GM10248 (cell line): ENCODE results near the gene IDH3A.
A peak's percentile ranks its signal among the peaks of the same experiment; 100 is the strongest.

Experiments
- CTCF ChIA-PET: fragments of 300-600 bp; sonication (Branson Sonifier 250); formaldehyde crosslinking; extraction: SDS; loops from one replicate; lab custom pipeline; 2021; ENCODE audit warnings: antibody characterized with exemption; lab: Yijun Ruan, JAX
- POLR2A ChIA-PET: fragments of 350-650 bp; sonication (Branson Sonifier 250); formaldehyde crosslinking; extraction: SDS; loops from one replicate; lab custom pipeline; 2020; ENCODE audit warnings: antibody characterized with exemption; lab: Yijun Ruan, JAX
- DNase-seq: peaks from one replicate; pipeline ENCODE4 v3.0.0; 2012; ENCODE audit errors: extremely low spot score
- TF ChIP-seq, protein P1 (sequence below): IDR thresholded peaks from 2 replicates; pipeline ENCODE4 v1.5.1; 2012; ENCODE audit warnings: mild to moderate bottlenecking, low read depth; ENCODE audit errors: extremely low read depth, missing control alignments, control extremely low read depth

The IDH3A gene

DNA sequence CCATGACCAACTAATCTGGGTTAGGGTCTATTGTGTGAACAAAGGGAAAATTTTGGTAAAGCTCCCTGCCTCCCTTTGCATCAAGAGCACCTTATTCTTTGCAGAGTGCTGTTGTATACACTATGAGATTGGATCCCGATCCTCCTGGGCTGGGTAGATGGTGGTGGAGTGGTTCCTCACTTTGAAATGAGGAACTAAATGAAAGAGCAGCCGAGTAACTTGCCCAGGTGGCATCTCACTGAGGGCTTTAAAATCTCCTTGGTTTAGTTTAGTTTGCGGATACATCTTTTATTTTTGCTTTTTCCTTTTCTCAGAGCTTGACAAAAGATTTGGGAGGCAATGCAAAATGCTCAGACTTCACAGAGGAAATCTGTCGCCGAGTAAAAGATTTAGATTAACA, 19.4 kb downstream of the IDH3A start:
- CTCF ChIA-PET = interaction anchor here (1.0 to 6.9 kb wide), 5 partner anchors 9 to 258 kb away, joined by 3 to 45 read pairs (median 9); partner anchors contain the start of gene CIB2
- TF ChIP-seq, protein P1, sequence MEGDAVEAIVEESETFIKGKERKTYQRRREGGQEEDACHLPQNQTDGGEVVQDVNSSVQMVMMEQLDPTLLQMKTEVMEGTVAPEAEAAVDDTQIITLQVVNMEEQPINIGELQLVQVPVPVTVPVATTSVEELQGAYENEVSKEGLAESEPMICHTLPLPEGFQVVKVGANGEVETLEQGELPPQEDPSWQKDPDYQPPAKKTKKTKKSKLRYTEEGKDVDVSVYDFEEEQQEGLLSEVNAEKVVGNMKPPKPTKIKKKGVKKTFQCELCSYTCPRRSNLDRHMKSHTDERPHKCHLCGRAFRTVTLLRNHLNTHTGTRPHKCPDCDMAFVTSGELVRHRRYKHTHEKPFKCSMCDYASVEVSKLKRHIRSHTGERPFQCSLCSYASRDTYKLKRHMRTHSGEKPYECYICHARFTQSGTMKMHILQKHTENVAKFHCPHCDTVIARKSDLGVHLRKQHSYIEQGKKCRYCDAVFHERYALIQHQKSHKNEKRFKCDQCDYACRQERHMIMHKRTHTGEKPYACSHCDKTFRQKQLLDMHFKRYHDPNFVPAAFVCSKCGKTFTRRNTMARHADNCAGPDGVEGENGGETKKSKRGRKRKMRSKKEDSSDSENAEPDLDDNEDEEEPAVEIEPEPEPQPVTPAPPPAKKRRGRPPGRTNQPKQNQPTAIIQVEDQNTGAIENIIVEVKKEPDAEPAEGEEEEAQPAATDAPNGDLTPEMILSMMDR = no peak
- POLR2A ChIA-PET = no interaction called here
- no peak for DNase-seq

DNA sequence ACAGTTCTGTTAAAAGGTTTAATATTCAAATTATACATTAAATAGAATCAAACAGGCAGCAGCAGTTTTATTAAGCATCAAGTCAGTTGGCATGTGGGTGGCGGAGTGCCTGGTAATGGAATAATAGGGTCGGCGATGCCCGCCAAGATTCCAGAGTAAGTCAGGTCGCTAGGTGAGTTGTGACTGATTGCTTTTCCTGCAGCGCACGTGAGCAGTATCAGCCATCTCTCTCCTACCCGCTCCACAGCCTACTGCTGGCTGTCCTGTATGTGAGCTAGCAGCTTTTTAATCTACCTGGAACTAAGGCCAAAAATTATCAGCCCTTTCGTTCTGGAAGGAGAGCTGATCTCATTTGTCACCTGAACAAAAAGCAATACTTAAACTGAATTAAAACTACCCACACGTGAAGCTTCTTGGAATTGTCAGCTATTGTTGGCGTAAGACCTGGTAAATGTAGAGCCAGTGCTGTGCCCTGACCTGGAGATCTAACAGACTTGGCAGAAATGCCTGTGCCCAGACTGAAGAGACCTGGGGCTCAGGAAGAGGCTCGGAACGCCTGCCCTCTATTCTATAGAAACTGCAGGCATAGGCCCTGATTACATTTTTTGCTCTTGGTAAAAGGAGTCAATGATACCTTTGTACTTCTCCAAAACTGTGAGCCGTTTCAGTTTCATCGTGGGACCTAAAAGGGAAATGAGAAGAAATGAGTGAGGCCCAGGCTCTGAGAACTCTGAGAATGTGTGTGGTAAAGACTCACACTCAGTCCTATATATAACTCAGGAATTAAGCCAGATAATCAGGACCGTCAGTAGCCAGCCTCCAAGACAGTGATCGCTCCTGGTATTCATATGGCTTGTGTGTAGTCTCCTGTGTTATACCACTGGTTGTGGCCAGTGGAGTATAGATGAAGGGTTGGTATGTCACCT, 21.9 kb downstream of the IDH3A start:
- ChIA-PET POLR2A (no interaction called here), CTCF (interaction anchor here (0.8 to 6.9 kb wide), 9 partner anchors 10 to 212 kb away, joined by 3 to 45 read pairs (median 4); partner anchors contain the start of genes CIB2 and IDH3A)
- TF ChIP-seq, protein P1 = no peak
- DNase-seq = peak; percentile 64

DNA sequence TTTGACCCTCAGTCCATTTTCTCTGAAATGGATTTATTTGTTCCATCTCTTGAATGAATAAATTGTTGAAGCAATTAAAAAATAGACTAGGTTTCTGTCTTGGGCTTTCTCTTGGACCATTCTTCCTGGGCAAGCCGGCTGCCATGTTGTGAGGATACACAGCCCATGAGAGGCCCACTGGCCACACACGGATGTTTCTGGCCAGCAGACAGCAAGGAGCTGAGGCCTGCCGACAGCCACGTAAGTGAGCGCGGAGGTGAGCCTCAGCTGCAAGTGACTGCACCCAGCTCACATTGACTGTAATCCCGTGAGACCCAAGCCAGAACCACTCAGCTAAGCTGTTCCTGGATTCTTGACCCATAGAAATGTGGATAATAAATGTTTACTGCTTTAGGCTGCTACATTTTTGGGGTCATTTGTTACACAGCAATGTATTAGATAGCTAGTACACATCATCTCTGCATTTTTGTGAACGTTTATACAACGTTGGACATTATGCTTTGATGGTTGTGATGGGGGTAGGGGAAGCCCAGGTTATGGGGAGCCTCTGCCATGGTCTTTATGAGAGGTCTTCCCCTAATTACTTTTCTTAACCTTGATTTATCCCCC, 22.8 kb downstream of the IDH3A start:
- ChIA-PET CTCF (interaction anchor here (0.8 to 6.9 kb wide), 11 partner anchors 11 to 213 kb away, joined by 3 to 45 read pairs (median 3); partner anchors contain the start of genes CIB2 and IDH3A), POLR2A (no interaction called here)
- DNase-seq = no peak
- TF ChIP-seq, protein P1 = no peak

DNA sequence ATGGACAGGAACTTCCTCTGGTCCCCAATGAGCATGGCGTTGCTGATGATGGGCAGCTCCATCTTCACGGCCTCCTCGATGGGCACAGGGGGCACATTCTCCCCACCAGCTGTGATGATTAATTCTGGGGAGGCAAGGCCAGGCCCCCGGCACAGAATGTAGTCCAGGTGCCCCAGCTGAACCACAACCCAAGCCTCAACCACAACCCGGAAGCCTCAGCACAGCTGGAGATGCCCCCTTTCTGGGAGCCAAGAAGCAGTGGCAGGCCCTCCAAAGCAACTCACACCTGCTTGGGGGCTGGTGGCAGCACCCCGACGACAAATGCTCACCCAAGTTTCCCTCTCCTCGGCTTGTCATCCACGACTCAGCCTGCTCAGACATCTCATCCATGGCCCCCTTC, 25.2 kb downstream of the IDH3A start:
- CTCF ChIA-PET = interaction anchor here (0.8 to 6.9 kb wide), 4 partner anchors 16 to 43 kb away, joined by 3 to 45 read pairs (median 4); partner anchors contain the start of gene CIB2
- POLR2A ChIA-PET = no interaction called here
- TF ChIP-seq, protein P1 = no peak
- peak; percentile 13 for DNase-seq

DNA sequence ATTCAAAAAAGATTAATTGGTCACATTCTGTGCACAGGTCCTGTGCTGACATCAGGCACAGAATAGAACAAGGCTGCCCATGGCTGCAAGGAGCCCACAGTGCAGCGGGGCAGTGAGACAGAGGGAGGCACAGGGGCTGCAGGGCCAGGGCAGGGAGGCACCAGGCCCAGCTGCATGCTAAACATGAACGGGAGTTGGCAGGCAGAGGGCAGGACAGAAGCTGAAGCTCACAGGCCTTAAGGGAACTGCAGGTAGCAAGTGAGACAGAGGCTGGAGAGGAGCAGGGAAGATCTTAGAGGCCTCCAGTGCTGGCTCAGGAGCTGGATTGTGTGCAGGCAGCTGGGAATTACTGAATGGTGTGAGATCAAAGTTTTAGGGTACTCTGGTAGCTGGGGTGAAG, 26.2 kb downstream of the IDH3A start:
- no peak for DNase-seq
- CTCF ChIA-PET = interaction anchor here (1.5 to 6.2 kb wide), 2 partner anchors 9 to 22 kb away, joined by 4 to 82 read pairs; no protein-coding TSS in a partner anchor
- TF ChIP-seq, protein P1 = no peak
- POLR2A ChIA-PET = no interaction called here

DNA sequence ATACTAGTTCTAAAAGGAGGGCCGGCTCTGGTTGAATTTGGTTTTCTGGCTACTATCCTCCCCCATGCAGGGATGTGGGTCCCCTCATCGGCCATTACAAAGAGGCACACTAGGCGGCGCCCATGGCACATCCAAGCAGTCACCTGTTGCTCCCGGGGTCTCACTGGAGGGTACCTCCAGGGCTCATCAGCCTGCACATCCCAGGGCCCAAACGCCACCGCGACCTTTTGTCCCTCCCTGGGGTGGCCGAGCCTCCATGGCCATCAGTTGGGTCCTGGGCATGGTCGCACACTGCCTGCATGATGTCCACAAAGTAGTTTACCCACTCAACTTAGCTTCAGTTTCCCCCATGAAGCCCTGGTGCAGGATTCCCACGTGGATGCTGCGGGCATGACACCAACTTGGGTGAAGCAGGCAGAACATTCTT, 28.3 kb downstream of the IDH3A start:
- ChIA-PET POLR2A (no interaction called here), CTCF (interaction anchor here (0.7 to 6.2 kb wide), 20 partner anchors 8 to 352 kb away, joined by 3 to 82 read pairs (median 4); partner anchors contain the start of gene CIB2)
- peak; percentile 71 for DNase-seq
- TF ChIP-seq, protein P1 = peak; percentile 63
